Peyer's patch (tissue), 4 donors: ENCODE data around the gene TMEM107.
A peak's percentile ranks its signal among the peaks of the same experiment; 100 is the strongest.

Experiments
- CTCF ChIP-seq, 6 experiments: fragments of 450-650 bp in 4 of 6; fragments of 200-600 bp in 2 of 6; sonication (generic) in 1 of 6; IDR thresholded peaks; one replicate each; pipeline ENCODE4 v1.5.1; 2017 to 2019; ENCODE audit warnings: antibody characterized with exemption in 6 of 6, mild to moderate bottlenecking in 3 of 6, moderate library complexity in 1 of 6
- POLR2A ChIP-seq, 2 donors: fragments of 450-650 bp; IDR thresholded peaks; one replicate each; pipeline ENCODE4 v1.5.1; 2017; ENCODE audit warnings: antibody characterized with exemption in 2 of 2, mild to moderate bottlenecking in 2 of 2, moderate library complexity in 2 of 2

- no peak for TF ChIP-seq CTCF (IDR thresholded peaks at IDR 0.05)
- peak; percentile 54 to 81 for TF ChIP-seq POLR2A (IDR thresholded peaks at IDR 0.05)
These were observed 16.1 kb upstream of the TMEM107 start for GRCh38 chr17:8192070-8192815.
